Nephron (organoid): Measurements from ENCODE around the gene GTF2H4.

Source experiments
- H3K27ac Mint-ChIP-seq, 3 experiments: 2 replicates each; pipeline ENCODE4 v1.8.0; 2020; ENCODE audit warnings: mixed read lengths in 3 of 3, mild to moderate bottlenecking in 2 of 3, moderate library complexity in 1 of 3
- H3K27me3 Mint-ChIP-seq: 2 replicates; pipeline ENCODE4 v1.8.0; 2021; ENCODE audit warnings: low read depth, mild to moderate bottlenecking, moderate library complexity, mixed read lengths
- H3K36me3 Mint-ChIP-seq: 2 replicates; pipeline ENCODE4 v1.8.0; 2020; ENCODE audit warnings: low read depth, mixed read lengths
- H3K4me1 Mint-ChIP-seq: 2 replicates; pipeline ENCODE4 v1.8.0; 2020; ENCODE audit warnings: mixed read lengths
- H3K4me3 Mint-ChIP-seq, 3 experiments: 2 replicates each; pipeline ENCODE4 v1.8.0; 2020; ENCODE audit warnings: mild to moderate bottlenecking in 3 of 3, mixed read lengths in 3 of 3, moderate library complexity in 2 of 3
- H3K9me3 Mint-ChIP-seq: 2 replicates; pipeline ENCODE4 v1.8.0; 2020; ENCODE audit warnings: mixed read lengths
- TF ChIP-seq, protein P1 (sequence below), 3 experiments: fragments of 200-600 bp; sonication (generic); IDR thresholded peaks; one replicate each; pipeline ENCODE4 v1.5.0; 2021; ENCODE audit warnings: antibody characterized with exemption in 3 of 3; ENCODE audit not compliant: unreplicated experiment in 3 of 3

Gene GTF2H4

DNA sequence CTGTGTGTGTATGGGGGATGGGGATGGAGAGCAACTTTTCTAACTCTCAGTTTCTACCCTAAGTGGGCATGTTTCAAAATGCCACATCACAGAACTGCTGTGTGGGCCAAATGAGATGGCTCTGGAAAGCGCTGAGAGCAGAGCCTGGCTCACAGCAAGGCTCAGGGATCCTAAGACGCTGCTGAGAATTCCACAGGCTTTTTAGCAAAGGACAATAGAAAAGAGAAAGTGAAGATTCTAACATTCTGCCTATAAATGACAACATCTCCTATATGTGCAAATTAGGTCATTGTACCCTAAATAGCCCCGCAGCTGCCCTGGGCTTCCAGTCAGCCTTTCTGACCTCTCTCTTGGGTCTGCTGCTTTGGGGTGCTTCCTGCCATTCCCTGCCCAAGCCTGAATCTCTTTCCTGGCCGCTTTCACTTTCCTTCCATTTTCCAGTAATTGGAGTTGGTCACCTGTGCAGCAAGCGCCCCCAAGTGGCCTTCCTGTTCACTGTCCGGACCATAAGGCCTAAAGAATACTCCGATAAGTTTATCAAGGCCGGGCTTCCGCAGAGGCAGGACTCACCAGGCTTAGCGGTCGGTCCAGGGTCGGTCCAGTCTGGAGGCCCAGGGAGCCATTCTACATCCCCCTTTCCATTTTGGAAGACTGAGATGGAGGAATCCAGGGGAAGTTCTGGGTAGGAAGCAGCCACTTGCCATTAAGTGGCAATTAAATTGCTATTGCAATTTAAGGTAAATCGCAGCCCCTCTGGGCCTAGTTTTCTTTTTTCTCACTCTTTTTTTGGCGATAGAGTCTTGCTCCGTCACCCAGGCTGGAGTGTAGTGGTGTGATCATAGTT, 30.4 kb upstream of the GTF2H4 start:
- TF ChIP-seq, protein P1, sequence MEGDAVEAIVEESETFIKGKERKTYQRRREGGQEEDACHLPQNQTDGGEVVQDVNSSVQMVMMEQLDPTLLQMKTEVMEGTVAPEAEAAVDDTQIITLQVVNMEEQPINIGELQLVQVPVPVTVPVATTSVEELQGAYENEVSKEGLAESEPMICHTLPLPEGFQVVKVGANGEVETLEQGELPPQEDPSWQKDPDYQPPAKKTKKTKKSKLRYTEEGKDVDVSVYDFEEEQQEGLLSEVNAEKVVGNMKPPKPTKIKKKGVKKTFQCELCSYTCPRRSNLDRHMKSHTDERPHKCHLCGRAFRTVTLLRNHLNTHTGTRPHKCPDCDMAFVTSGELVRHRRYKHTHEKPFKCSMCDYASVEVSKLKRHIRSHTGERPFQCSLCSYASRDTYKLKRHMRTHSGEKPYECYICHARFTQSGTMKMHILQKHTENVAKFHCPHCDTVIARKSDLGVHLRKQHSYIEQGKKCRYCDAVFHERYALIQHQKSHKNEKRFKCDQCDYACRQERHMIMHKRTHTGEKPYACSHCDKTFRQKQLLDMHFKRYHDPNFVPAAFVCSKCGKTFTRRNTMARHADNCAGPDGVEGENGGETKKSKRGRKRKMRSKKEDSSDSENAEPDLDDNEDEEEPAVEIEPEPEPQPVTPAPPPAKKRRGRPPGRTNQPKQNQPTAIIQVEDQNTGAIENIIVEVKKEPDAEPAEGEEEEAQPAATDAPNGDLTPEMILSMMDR (IDR thresholded peaks at IDR 0.05; ENCODE audit: unreplicated experiment in 3 of 3): peak; percentile 85 to 89 (median 88)
- H3K36me3 Mint-ChIP-seq: peaks cover 7% of the 10 kb centered on the region
- H3K9me3 Mint-ChIP-seq: peaks cover 9% of the 10 kb centered on the region
- peak overlapping the region; percentile 33 to 59 (median 38) for H3K4me3 Mint-ChIP-seq
- peaks cover 63% of the 10 kb centered on the region for H3K4me1 Mint-ChIP-seq
- H3K27me3 Mint-ChIP-seq: no peaks in the 10 kb centered on the region
- peak overlapping the region; percentile 61 to 87 (median 86) for H3K27ac Mint-ChIP-seq

GRCh38 chr6:30879684-30880427, 28.2 kb upstream of the GTF2H4 start:
- TF ChIP-seq, protein P1 (IDR thresholded peaks at IDR 0.05; ENCODE audit: unreplicated experiment in 3 of 3): no peak
- Mint-ChIP-seq H3K4me3 (peak overlapping the region; percentile 84 to 90 (median 88)), H3K36me3 (no peaks in the 10 kb centered on the region), H3K27ac (peak overlapping the region; percentile 98 to 99 (median 98)), H3K27me3 (no peaks in the 10 kb centered on the region), H3K4me1 (peaks cover 72% of the 10 kb centered on the region), H3K9me3 (peaks cover 2% of the 10 kb centered on the region)

DNA sequence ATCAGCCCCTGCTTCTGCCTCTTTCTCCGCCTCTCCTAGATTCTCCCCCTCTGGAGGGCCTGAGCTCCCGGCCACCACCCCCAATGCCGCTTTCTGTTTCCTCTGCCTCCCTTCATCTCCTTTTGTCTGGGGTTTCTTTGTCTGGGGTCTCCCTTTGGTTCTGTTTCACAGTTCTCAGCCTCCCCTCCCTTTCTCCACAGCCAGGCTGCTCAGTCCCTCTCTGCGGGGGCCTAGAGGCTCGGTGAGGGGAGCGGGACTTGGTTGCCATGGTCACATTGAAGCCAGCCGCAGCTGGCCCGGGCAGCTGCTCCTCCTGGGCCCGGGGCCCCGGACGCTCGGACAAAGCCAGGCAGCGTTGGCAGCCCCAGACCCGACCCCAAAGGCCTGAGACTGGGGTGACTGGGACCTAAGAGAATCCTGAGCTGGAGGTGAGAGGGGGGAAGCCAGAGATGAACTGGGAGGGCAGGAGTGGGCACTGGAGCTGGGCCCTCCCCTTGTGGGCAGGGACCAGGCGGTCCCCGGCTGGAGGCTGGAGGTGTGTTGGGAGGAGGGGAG, 27.2 kb upstream of the GTF2H4 start:
- Mint-ChIP-seq H3K27me3 (no peaks in the 10 kb centered on the region), H3K9me3 (no peaks in the 10 kb centered on the region), H3K4me1 (peaks cover 71% of the 10 kb centered on the region), H3K27ac (peak overlapping the region; percentile 98 to 99 (median 98)), H3K36me3 (no peaks in the 10 kb centered on the region), H3K4me3 (peak overlapping the region; percentile 84 to 90 (median 88))
- TF ChIP-seq, protein P1 (IDR thresholded peaks at IDR 0.05; ENCODE audit: unreplicated experiment in 3 of 3): no peak

DNA sequence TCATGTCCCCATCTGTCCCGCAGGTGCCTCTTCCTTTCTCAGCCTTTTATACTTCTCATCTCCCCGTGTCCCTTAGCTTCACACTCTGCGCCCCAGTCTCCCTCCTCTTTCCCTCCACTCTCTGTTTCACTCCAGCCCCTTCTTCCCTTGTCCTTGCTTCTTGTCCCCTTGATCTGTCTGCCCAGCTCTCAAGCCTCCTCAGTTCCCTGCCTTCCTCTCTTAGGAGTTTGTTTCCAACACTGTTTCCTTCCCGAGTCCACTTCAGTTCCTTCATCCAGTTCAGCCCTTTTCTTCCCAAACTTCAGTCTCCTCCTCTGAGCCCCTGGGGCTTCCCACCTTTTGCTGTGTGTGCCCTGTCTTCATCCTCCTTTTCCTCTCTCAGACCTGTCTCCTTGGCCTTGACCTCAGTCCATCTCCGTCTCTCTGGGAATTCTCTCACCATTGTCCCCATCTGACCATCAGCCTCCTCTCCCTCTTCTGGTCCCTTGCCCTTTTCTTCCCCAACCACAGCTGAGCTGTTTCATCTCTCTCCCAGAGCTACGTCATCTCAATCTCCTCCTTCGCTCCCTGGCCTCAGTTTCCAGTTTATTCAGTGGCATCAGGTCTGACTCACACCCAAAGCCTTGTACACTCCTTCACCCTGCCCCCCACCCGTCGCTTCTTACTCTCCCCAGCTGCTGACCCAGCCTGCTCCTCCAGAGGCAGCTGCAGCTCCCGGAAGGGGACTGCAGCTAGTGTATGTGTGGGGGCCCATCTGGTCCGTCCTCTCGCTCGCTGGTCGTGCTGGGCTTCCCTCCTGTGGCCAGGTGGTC, 26.4 kb upstream of the GTF2H4 start:
- Mint-ChIP-seq H3K27ac (peak overlapping the region; percentile 98 to 99 (median 98)), H3K4me3 (peak overlapping the region; percentile 84 to 90 (median 88)), H3K27me3 (no peaks in the 10 kb centered on the region), H3K9me3 (no peaks in the 10 kb centered on the region), H3K4me1 (peaks cover 71% of the 10 kb centered on the region), H3K36me3 (no peaks in the 10 kb centered on the region)
- TF ChIP-seq, protein P1 (IDR thresholded peaks at IDR 0.05; ENCODE audit: unreplicated experiment in 3 of 3): no peak

DNA sequence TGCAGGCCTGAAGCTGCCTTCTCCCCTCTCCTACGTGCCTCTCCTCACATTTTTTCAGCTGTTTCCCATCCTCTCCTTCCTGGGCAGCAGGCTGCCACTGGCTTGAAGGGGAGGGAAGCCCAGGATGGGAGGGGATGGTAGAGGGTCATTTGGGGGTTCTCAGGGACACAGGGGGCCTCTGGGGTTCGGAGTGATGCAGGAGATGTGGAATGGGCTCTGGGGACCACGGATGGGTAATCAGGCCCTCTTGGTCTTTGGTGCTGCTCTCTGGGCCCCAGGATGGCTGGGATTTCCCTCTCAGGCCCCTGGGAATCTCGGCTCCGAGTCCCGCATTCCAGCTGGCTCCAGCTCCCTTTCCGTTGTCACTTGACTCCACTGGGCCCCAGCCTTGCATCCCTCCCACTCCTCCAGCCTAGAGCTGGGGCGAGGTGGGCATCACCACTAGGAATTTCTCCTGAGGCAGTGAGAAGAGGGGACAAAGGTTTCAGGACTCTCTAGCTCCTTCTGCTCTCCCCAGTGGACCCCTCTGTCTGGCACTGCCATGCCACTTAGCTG, 25.7 kb upstream of the GTF2H4 start:
- Mint-ChIP-seq H3K36me3 (no peaks in the 10 kb centered on the region), H3K4me1 (peaks cover 75% of the 10 kb centered on the region), H3K27ac (peak overlapping the region; percentile 98 to 99 (median 98)), H3K4me3 (peak overlapping the region; percentile 84 to 90 (median 88)), H3K9me3 (no peaks in the 10 kb centered on the region), H3K27me3 (no peaks in the 10 kb centered on the region)
- TF ChIP-seq, protein P1 (IDR thresholded peaks at IDR 0.05; ENCODE audit: unreplicated experiment in 3 of 3): no peak
